COLO668 (cell line): ENCODE data around the gene RAB7A.
"Not testable (repeated sequence)": the region's sequence is repeated elsewhere in the genome, so short reads cannot be mapped to it uniquely, and the experiment has no call there.

ENCODE experiments used
- DNase-seq: peaks from one replicate; lab custom pipeline; 2025; ENCODE audit not compliant: unreplicated experiment; lab: John Stamatoyannopoulos, UW

RAB7A gene

DNA sequence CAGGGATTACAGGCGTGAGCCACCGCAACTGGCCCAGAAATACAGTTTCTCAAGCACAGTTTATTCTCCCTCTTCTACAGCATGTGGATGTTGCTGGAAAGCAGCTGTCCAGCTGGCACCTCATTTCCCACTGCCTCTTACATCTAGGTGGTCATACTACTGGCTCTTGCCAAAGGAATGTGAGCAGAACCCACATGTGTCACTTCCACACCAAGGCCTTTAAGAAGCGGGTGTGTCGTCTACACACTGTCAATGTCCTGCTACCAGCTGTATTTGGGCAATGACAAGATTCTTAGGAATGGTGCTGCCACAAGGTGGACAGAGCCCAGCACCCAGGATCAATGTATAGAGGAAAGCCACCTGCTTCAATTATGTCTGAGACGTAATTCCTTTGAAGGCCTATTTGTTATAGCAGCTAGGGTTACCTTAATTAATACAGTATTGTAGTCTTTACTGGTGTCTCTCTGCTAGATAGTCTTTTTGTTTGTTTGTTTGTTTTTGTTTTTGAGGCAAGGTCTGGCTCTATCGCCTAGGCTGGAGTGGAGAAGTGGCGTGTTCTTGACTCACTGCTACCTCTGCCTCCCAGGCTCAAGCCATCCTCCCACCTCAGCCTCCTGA lies 15.1 kb upstream of the RAB7A start:
- DNase-seq = no peak

DNA sequence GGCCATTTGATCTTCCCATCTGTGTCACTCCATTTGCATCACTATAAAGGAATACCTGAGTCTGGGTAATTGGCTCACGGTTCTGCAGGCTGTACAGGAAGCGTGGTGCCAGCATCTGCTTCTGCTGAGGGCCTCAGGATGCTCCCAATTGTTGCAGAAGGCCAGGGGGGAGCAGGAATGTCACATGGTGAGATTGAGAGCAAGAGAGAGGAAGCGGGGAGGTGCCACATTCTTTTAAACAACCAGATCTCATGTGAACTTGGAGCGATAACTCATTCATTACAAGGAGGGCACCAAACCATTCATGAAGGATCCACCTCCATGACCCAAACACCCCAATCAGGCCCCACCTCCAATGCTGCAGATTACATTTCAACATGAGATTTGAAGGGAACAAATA lies 13.1 kb upstream of the RAB7A start:
- DNase-seq = no peak

DNA sequence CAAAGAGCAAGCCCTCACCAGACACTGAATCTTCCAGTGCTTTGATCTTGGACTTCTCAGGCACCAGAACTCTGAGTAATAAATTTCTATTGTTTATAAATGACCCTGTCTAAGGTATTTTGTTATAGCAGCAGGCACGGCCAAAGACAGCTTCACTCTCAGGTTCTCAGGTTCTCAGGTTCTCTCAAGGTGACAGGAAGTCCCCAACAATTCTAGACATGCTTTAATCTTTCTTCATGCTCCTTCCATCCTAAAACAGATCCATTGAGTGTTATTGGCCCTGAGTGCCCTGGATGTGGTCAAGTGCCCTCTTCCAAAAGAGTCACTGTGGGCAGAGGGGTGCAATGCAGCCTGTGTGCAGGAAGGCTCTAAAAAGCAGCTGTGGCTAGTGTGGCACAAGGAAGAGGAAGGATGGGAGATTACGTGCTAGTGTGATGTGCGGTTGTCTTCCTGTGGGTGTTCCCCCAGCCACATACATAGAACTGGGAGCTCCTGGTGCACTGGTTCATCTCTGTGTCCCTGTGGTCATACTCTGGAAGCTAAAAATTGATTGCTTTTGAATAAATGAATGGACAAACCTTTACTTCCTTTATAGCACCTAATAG lies 11.0 kb upstream of the RAB7A start:
- DNase-seq = no peak

DNA sequence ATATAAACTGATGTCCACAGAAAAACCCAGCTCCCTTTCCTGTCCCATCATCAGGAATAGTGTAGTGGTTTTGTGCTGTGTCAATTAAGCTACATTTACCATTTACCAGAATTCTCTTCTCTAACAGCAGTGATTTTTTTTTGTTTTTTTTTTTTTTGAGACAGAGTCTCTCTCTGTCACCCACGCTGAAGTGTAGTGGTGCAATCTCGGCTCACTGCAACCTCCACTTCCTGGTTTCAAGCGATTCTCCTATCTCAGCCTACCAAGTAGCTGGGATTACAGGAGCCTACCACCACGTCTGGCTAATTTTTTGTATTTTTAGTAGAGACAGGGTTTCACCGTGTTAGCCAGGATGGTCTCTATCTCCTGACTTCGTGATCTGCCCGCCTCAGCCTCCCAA lies 7.1 kb upstream of the RAB7A start:
- DNase-seq = not testable (repeated sequence)

DNA sequence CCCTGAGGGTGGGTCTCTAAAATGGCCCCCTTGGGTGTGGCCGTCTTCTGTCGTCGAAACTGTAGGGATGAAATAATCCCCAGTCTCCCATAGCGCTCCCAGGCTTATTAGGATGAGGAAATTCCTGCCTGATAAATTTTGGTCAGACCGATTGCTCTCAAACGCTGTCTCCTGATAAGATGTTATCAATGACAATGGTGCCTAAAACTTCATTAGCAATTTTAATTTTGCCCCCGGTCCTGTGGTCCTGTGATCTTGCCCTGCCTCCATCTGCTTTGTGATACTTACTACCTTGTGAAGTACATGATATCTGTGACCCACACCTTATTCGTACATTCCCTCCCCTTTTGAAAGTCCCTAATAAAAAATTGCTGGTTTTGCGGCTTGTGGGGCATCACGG lies 5.1 kb upstream of the RAB7A start:
- DNase-seq = no peak

DNA sequence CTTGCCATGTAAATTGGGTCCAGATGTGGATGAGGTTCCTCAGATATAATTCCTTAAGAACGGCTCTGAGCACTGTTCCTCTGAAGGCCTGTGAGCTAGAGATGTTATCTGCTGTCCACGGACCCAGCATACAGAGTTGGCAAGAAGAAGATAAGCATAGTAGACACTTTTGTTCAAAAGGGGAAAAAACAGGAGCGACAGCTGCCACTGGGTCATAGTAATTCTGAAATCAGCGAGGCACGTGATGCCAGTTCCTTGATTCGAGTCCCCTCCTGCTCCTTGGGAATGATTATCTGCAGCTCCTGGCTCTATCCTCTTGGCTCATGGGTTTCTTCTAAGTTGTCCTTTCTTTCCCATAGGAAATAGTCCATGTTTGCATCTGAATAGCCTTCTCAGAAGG lies 2.5 kb upstream of the RAB7A start:
- DNase-seq = no peak

DNA sequence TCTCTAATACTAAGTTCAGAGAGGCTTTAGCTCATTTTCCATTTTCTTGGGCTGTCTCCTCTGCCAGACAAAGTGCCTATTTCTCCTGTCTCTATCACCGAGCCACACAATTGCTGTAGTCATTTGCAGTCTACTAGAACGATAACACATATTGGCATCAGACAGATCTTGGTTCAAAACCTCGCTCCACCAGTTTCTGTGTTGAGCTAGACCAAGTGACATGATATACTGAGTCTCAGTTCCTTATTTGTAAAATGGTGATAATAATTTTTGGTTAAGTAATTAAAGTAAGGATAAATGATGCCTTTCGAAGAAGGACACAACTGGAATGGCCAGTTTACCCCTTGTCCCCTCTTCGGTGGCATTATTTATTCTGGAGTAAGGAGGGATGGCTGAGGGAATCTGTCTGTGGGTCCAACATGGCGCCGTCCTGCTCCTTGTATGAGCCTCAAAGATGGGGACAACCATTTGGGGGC lies 398 bp upstream of the RAB7A start:
- no peak for DNase-seq

DNA sequence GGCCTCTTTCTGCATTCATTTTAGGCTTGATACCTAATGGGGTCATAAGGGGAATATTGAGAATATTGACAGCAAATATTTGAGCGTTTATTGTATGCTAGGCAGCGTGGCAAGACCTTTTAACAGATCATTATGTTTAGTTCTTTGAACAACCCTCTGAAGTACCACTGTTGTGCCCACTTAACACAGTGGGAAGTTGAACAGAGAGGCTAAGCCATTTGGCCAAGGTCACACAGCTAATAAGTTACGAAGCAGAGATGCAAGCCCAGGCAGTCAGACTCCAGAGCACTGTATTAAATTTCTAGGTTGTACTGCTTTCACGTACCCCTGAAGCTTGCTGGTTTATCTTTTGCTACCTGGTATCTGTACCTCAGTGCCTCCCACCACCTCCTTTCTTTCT lies 1.1 kb downstream of the RAB7A start:
- no peak for DNase-seq

DNA sequence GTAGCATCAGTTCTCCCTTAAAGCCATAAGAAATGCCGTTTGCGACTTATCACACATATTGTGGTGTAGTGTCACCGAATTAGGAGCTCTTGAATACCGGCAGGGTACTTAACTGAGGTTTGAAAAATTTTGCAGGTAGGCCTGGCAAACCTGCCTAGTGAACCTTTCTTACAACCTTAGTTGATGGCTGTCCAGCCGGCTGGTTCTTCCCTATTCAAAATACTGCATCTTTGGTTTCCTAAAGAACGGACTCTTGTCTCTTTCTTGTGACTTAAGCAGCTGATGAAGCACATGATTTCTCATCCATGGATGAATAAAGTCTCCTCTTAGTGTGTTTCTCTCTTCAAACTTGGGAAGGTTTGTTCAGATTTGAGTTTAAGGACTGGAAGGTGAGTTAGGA lies 1.5 kb downstream of the RAB7A start:
- DNase-seq = no peak

DNA sequence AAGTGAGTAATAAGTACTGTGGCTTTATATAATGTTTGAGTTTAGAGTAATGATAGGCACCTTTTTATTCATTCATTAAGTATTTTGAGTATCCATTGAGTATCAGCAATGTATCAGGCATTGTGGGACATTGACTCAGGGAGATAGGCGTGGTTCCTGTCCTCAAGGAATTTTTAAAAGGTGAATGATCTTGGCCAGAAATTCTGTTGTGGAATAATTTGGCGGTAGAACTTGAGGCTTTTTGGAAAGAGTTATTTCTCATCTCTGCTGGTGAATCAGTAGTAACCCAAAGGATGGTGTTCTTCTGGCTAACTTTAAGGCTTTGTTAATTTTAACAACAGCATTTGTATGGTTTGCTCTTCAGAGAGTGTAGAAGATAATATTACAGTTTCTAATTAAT lies 2.0 kb downstream of the RAB7A start:
- DNase-seq = no peak

DNA sequence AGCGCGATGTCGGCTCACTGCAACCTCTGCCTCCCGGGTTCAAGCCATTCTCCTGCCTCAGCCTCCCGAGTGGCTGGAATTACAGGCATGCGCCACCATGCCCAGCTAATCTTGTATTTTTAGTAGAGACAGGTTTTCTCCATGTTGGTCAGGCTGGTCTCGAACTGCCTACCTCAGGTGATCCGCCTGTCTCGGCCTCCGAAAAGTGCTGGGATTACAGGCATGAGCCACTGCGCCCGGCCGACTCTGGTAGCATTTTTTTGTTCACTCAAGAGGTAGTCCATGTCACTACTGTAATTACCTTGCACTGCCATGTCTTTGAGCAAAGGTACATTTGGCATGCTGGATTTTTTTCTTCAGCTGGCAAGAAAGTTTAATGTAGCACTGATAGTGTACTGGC lies 2.5 kb downstream of the RAB7A start:
- not testable (repeated sequence) for DNase-seq

DNA sequence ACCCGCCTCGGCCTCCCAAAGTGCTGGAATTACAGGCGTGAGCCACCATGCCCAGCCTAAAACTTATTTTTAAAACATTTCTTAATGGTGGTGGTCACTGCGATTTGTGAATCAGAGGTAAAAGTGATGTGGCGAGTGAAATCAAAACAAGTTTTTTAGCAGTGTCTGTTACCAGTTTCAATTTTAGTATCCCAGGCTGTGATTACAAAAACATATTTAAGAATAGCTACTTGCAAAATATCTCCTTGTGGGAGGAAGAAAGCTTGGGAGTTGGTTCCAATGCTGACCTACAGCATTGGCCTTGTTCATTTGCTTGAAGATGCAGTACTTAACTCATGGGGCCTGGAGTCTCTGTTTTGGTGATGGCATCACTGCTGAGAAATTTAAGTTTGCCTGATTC lies 4.5 kb downstream of the RAB7A start:
- DNase-seq = no peak

DNA sequence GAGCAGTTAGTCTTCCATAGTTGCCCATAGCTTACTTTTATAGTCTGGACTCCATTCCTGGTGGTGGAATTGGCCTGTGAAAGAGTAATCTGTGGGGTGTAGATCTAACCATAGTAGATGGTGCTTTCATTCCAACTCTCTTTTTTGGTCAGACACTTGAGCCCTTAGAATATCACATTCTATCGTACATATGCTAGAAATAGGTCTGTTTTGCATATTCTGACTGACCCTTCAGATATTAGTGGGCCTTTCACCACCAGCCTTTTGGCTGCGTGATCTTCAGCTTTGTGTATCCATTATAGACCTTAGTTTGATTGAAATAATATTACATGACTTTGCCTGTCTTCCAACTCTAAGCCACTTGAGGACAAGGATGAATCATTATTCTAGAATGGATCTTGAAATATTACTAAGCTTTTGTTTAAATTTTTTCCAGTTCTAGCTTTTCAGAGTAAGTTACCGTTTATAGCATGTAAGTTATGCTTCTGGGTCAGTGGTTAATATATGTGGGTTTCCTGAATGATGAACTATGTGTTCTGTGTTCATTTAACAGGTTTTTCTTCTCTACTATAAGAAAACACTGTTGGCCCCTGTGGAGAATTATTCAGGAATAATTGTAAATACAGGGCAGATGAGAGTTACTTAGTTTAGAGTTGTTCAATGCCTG lies 8.7 kb downstream of the RAB7A start:
- DNase-seq = no peak

DNA sequence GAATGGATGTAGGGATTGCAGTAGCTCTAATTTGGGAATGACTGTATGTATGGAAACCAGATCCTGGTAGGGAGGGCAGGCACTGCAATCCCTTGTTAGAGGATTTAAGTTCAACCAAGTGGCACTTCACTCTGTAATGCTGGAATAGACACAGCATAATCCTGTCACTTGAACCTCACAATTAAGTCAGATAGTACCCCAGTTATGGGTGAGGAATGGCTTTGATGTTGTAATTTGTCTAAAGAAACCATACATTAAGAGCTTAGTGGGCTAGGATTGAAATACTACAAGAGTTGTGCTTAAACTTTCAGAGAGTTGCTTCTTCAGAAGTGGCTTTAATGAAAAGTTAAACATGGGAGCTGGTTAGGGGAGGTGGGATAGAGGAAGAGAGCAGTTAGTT lies 9.3 kb downstream of the RAB7A start:
- DNase-seq = no peak

DNA sequence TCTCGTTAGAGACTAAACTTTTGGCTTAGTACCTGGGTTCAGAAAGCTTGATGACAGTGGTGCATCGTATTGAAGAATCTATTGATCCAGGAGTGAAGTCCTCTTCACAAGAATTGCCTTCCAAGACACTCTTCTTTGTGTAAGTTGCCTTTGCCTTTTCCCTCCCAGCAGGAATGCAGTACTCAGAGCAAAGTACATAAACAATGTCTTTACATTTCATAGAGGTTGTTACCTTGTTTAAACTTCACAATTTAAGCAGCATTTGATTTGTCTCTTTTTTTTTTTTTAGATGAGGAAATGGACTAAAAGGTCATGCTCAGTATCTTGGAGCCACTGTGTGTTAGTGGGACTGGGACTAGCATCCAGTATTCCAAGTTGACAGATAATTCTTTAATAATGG lies 9.9 kb downstream of the RAB7A start:
- DNase-seq = no peak

DNA sequence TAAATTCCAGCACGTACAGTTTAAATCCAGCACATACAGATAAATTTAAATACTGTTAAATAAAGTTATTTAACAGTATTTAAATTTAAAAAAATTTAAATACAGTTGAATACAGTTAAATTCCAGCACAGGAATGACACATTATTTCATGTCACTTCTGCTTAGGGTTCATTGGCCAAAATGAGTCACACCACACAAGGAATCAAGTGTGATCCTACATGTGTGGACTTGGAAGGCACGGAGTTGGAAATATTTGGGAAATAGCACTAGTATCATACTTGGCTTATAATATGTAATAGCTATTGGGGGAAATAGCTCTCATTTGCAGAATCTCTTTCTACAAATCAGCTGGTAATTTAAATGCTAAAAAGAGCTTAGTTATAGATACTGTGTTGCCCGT lies 10.6 kb downstream of the RAB7A start:
- no peak for DNase-seq

DNA sequence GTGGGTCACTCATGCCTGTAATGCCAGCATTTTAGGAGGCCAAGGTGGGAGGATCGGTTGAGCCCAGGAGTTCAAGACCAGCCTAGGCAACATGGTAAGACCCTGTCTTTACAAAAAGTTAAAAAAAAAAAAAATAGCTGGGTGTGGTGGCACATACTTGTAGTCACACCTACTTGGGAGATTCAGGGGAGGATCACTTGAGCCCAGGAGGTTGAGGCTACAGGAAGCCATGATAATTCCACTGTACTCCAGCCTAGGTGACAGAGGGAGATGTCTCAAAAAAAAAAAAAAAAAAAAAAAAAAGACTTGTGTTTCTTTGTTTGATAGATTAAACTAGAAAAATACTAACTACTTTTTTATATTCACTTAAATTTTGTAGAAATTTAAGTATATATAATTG lies 14.6 kb downstream of the RAB7A start:
- DNase-seq = no peak

DNA sequence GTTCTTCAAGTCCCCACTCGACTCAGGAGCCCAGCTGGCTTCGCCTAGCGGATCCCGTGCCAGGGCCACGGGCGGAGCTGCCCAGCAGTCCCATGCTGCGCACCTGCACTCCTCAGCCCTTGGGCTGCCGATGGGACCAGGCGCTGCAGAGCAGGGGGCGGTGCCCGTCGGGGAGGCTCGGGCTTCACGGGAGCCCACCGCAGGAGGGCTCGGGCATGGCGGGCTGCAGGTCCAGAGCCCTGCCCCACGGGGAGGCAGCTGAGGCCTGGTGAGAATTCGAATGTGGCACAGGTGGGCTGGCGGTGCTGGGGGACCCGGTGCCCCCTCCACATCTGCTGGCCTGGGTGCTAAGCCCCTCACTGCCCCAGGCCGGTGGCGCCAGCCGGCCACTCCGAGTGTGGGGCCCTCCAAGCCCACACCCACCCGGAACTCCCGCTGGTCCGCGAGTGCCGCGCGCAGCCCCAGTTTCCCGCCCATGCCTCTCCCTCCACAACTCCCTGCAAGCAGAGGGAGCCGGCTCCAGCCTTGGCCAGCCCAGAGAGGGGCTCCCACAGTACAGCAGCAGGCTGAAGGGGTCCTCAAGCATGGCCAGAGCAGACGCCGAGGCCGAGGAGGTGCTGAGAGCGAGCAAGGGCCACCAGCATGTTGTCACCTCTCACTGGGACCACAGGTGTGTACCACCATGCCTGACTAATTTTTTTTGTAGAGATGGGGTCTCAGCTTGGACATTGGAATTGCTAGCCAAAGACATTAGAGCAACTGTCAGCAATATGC lies 17.0 kb downstream of the RAB7A start:
- no peak for DNase-seq

DNA sequence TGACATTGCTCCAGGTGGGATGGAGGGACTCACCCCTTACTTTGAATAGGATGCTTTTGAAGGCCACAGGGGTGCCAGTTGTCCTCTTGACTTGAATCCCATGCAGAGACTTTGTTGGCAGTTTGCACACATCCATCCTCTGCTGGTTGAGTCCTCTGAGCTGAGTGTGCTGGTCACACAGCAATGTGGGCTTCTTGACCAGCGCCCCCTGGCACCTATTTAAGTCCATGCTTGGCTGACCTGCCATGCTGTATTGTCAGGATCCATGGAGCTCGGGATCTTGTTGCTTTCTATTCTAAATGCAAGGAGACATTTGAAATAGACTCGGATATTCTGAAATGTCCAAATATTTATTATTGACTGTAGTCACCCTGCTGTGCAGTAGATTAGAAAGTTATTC lies 19.8 kb downstream of the RAB7A start:
- DNase-seq = no peak

DNA sequence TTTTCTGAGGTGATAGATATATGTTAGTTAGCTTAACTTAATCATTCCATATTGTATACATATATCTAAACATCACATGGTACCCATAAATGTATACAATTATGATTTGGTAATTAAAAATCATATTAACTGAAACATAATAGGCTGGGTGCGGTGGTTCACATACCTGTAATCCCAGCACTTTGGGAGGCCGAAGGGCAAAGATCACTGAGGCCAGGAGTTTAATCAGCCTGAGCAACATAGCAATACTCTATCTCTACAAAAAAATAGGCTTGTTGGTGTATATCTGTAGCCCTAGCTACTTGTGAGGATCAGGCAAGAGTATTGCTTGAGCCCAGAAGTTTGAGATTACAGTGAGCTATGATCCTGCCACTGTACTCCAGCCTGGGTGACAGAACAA lies 20.9 kb downstream of the RAB7A start:
- no peak for DNase-seq

DNA sequence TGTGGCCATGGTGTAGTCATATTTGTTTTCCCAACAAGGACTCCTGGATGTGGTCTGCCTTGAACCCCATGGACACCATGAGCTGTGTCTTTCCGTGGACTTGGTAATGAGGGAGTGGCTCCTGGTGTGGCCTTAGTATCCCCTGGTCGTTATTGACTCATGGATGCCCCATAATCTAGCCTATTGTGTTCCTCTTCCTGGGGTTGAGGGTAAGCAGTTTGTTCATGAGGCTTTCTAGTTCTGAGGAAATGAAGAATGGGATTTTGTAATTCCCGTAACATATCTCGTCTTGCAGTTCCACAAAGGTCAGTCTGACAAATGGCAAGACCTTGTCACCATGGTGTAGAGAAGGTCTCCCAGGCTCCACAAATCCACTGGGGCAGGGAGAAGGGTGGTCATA lies 22.6 kb downstream of the RAB7A start:
- DNase-seq = no peak

DNA sequence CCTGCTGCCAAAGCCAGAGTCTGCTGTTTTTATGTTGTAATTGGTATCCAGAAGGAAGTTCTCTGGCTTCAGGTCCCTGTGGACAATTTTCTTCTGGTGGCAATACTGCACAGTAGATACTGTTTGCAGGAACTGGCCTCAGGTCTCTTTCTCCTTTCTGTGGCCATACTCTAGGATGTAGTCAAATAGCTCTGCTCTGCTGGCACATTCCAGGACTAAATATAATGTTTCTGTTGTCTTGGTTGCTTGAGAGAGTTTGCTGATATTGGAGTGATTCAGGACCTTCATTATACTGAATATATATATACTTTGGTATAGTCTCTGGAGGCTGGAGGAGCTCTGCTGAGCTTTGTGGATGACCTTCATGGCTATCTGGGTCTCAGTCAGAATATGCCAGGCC lies 23.1 kb downstream of the RAB7A start:
- no peak for DNase-seq
